Mononuclear cell (primary cell): ENCODE results near the gene RAPGEF4. TPM values are rescaled to one million over a fixed set of nuclear protein-coding genes. Genes with fewer than 3 reads are reported as not detected.
"Not testable (repeated sequence)": the region's sequence is repeated elsewhere in the genome, so short reads cannot be mapped to it uniquely, and the experiment has no call there.

Source experiments
- H3K27me3 ChIP-seq: 2 replicates; pipeline ENCODE4 v1.6.0; 2011; ENCODE audit warnings: low read length, control low read depth; ENCODE audit not compliant: insufficient read depth
- H3K4me1 ChIP-seq: 2 replicates; pipeline ENCODE4 v1.5.1; 2011; ENCODE audit warnings: mild to moderate bottlenecking, low read length, control low read depth; ENCODE audit not compliant: insufficient read depth
- H3K4me3 ChIP-seq: 2 replicates; pipeline ENCODE4 v1.5.1; 2011; ENCODE audit warnings: mild to moderate bottlenecking, low read length, moderate library complexity
- H3K9me3 ChIP-seq: 2 replicates; pipeline ENCODE4 v1.5.1; 2011; ENCODE audit warnings: low read depth, mild to moderate bottlenecking, control low read depth, low read length
- total RNA-seq: library from RNA; depleted of rRNA; stranded (reverse); fragments of >200 nt; gene quantifications from one replicate; pipeline ENCODE4 v1.2.3, GENCODE V29; 2012

Gene RAPGEF4
- total RNA-seq, 1 donor = 2.4 TPM

GRCh38 chr2:173087214-173087581, 351.6 kb downstream of the RAPGEF4 start:
- H3K27me3 ChIP-seq = no peaks in the 10 kb centered on the region
- no peaks in the 10 kb centered on the region for H3K9me3 ChIP-seq
- H3K4me3 ChIP-seq = no peak overlapping the region
- H3K4me1 ChIP-seq = no peaks in the 10 kb centered on the region

- Histone ChIP-seq H3K4me3 (no peak overlapping the region), H3K9me3 (no peaks in the 10 kb centered on the region), H3K4me1 (no peaks in the 10 kb centered on the region), H3K27me3 (no peaks in the 10 kb centered on the region)
These were observed 352.3 kb downstream of the RAPGEF4 start for GRCh38 chr2:173087793-173088496.

- H3K4me3 ChIP-seq = no peak overlapping the region
- no peaks in the 10 kb centered on the region for H3K9me3 ChIP-seq
- H3K4me1 ChIP-seq = no peaks in the 10 kb centered on the region
- no peaks in the 10 kb centered on the region for H3K27me3 ChIP-seq
These were observed 354.7 kb downstream of the RAPGEF4 start for GRCh38 chr2:173090276-173090877.

- H3K27me3 ChIP-seq = no peaks in the 10 kb centered on the region
- no peak overlapping the region for H3K4me3 ChIP-seq
- H3K4me1 ChIP-seq = no peaks in the 10 kb centered on the region
- no peaks in the 10 kb centered on the region for H3K9me3 ChIP-seq
These were observed 355.5 kb downstream of the RAPGEF4 start for GRCh38 chr2:173090973-173091660.

- H3K9me3 ChIP-seq = no peaks in the 10 kb centered on the region
- H3K4me3 ChIP-seq = no peak overlapping the region
- no peaks in the 10 kb centered on the region for H3K4me1 ChIP-seq
- H3K27me3 ChIP-seq = no peaks in the 10 kb centered on the region
These were observed 356.3 kb downstream of the RAPGEF4 start for GRCh38 chr2:173091910-173092309.

- Histone ChIP-seq H3K4me1 (no peaks in the 10 kb centered on the region), H3K27me3 (no peaks in the 10 kb centered on the region), H3K4me3 (no peak overlapping the region), H3K9me3 (no peaks in the 10 kb centered on the region)
These were observed 357.3 kb downstream of the RAPGEF4 start for GRCh38 chr2:173092844-173093402.

GRCh38 chr2:173093617-173094016, 358.0 kb downstream of the RAPGEF4 start:
- not testable (repeated sequence) for H3K4me1 ChIP-seq, H3K27me3 ChIP-seq, H3K4me3 ChIP-seq, H3K9me3 ChIP-seq

GRCh38 chr2:173094731-173095130, 359.1 kb downstream of the RAPGEF4 start:
- Histone ChIP-seq H3K9me3 (no peaks in the 10 kb centered on the region), H3K27me3 (no peaks in the 10 kb centered on the region), H3K4me3 (no peak overlapping the region), H3K4me1 (no peaks in the 10 kb centered on the region)

GRCh38 chr2:173095356-173095755, 359.7 kb downstream of the RAPGEF4 start:
- no peaks in the 10 kb centered on the region for H3K27me3 ChIP-seq
- H3K4me1 ChIP-seq = no peaks in the 10 kb centered on the region
- H3K9me3 ChIP-seq = no peaks in the 10 kb centered on the region
- no peak overlapping the region for H3K4me3 ChIP-seq

GRCh38 chr2:173099271-173099670, 363.6 kb downstream of the RAPGEF4 start:
- H3K27me3 ChIP-seq = no peaks in the 10 kb centered on the region
- no peak overlapping the region for H3K4me3 ChIP-seq
- no peaks in the 10 kb centered on the region for H3K9me3 ChIP-seq
- no peaks in the 10 kb centered on the region for H3K4me1 ChIP-seq

GRCh38 chr2:173099804-173100203, 364.2 kb downstream of the RAPGEF4 start:
- H3K27me3 ChIP-seq = no peaks in the 10 kb centered on the region
- H3K4me1 ChIP-seq = no peaks in the 10 kb centered on the region
- H3K9me3 ChIP-seq = no peaks in the 10 kb centered on the region
- H3K4me3 ChIP-seq = no peak overlapping the region

GRCh38 chr2:173101687-173102086, 366.0 kb downstream of the RAPGEF4 start:
- no peaks in the 10 kb centered on the region for H3K4me1 ChIP-seq
- H3K4me3 ChIP-seq = no peak overlapping the region
- H3K27me3 ChIP-seq = no peaks in the 10 kb centered on the region
- no peaks in the 10 kb centered on the region for H3K9me3 ChIP-seq

Other genes starting within 250 kb of the RAPGEF4 start
- 58.4 TPM for gene PDK1, start 179.8 kb upstream of the RAPGEF4 start, total RNA-seq